HL-60 (cell line): ENCODE data around the gene FMO1.

ENCODE experiments used
- DNase-seq, 2 experiments: peaks; one replicate each; pipeline ENCODE4 v3.0.0-alpha.2; 2010 to 2020; ENCODE audit warnings: low read depth in 1 of 2, low spot score in 1 of 2
- H3K27ac ChIP-seq: fragments of 250-450 bp; sonication (Bioruptor Pico); replicated peaks from 2 replicates; pipeline ENCODE4 v1.5.1; 2020; ENCODE audit warnings: mild to moderate bottlenecking, moderate library complexity
- H3K27me3 ChIP-seq: fragments of 250-450 bp; sonication (Bioruptor Pico); 2 replicates; pipeline ENCODE4 v1.5.1; 2021; ENCODE audit warnings: mild to moderate bottlenecking, moderate library complexity; ENCODE audit not compliant: insufficient read depth, poor library complexity, severe bottlenecking
- H3K4me3 ChIP-seq: replicated peaks from 2 replicates; pipeline ENCODE4 v1.5.1; 2011; ENCODE audit warnings: mild to moderate bottlenecking, control low read depth, low read length; ENCODE audit not compliant: insufficient read depth
- GABPA ChIP-seq: IDR thresholded peaks from 2 replicates; pipeline ENCODE4 v1.6.1; 2012; ENCODE audit warnings: low read depth
- POLR2AphosphoS5 ChIP-seq: IDR thresholded peaks from 2 replicates; pipeline ENCODE4 v1.6.1; 2012; ENCODE audit warnings: low read depth
- SPI1 ChIP-seq: IDR thresholded peaks from 2 replicates; pipeline ENCODE4 v1.6.1; 2012; ENCODE audit warnings: low read depth, mild to moderate bottlenecking, borderline replicate concordance
- TF ChIP-seq, protein P1 (sequence below): IDR thresholded peaks from one replicate; pipeline ENCODE4 v1.5.1; 2011; ENCODE audit warnings: low read length, control low read depth, inconsistent platforms; ENCODE audit not compliant: insufficient read depth
- TF ChIP-seq, protein P2 (sequence below): IDR thresholded peaks from 2 replicates; pipeline ENCODE4 v1.6.1; 2012; ENCODE audit warnings: low read depth; ENCODE audit not compliant: insufficient replicate concordance

The FMO1 gene

DNA sequence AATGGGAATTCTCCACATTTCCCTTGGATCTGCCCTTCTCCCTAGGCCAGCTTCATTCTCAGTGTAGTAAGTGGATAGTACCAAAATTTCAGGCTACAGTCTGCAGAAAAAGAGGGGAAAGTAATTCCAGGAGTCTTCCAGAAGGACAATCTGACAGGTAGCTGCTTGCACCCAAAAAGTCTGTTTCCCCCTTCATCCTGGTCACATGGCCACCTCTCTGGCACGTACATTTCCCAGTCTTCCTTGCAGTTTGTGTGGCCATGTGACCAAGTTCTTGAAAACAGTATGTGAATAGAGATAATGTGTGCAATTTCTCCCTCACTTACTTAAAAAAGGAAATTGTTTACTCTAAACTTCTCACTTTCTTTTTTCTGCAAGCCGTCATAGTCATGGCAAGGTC is 51.0 kb downstream of the FMO1 start:
- Histone ChIP-seq H3K4me3 (no peak overlapping the region), H3K27ac (no peak overlapping the region), H3K27me3 (no peaks in the 10 kb centered on the region)
- no peak for TF ChIP-seq GABPA
- TF ChIP-seq, protein P1, sequence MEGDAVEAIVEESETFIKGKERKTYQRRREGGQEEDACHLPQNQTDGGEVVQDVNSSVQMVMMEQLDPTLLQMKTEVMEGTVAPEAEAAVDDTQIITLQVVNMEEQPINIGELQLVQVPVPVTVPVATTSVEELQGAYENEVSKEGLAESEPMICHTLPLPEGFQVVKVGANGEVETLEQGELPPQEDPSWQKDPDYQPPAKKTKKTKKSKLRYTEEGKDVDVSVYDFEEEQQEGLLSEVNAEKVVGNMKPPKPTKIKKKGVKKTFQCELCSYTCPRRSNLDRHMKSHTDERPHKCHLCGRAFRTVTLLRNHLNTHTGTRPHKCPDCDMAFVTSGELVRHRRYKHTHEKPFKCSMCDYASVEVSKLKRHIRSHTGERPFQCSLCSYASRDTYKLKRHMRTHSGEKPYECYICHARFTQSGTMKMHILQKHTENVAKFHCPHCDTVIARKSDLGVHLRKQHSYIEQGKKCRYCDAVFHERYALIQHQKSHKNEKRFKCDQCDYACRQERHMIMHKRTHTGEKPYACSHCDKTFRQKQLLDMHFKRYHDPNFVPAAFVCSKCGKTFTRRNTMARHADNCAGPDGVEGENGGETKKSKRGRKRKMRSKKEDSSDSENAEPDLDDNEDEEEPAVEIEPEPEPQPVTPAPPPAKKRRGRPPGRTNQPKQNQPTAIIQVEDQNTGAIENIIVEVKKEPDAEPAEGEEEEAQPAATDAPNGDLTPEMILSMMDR: no peak
- TF ChIP-seq, protein P2, sequence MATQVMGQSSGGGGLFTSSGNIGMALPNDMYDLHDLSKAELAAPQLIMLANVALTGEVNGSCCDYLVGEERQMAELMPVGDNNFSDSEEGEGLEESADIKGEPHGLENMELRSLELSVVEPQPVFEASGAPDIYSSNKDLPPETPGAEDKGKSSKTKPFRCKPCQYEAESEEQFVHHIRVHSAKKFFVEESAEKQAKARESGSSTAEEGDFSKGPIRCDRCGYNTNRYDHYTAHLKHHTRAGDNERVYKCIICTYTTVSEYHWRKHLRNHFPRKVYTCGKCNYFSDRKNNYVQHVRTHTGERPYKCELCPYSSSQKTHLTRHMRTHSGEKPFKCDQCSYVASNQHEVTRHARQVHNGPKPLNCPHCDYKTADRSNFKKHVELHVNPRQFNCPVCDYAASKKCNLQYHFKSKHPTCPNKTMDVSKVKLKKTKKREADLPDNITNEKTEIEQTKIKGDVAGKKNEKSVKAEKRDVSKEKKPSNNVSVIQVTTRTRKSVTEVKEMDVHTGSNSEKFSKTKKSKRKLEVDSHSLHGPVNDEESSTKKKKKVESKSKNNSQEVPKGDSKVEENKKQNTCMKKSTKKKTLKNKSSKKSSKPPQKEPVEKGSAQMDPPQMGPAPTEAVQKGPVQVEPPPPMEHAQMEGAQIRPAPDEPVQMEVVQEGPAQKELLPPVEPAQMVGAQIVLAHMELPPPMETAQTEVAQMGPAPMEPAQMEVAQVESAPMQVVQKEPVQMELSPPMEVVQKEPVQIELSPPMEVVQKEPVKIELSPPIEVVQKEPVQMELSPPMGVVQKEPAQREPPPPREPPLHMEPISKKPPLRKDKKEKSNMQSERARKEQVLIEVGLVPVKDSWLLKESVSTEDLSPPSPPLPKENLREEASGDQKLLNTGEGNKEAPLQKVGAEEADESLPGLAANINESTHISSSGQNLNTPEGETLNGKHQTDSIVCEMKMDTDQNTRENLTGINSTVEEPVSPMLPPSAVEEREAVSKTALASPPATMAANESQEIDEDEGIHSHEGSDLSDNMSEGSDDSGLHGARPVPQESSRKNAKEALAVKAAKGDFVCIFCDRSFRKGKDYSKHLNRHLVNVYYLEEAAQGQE: no peak
- TF ChIP-seq SPI1: no peak
- TF ChIP-seq POLR2AphosphoS5: no peak
- DNase-seq: no peak

DNA sequence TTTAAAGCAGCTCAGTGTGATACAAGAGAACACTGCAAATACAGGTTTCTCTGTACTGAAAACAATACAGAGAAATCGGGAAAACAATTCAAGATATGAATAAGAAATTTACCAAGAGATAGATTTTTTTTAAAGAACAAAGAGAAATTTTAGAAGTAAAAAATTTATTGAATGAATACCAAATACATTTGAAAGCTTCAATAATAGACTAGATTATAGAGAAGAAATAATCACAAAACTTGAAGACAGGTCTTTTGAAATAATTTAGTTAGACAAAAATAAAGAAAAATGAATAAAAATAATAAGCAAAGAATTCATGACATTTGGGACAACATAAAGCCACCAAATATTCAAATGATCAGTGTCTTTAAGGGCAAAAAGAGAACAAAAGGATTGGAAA is 52.1 kb downstream of the FMO1 start:
- H3K4me3 ChIP-seq: no peak overlapping the region
- no peak overlapping the region for H3K27ac ChIP-seq
- H3K27me3 ChIP-seq: no peaks in the 10 kb centered on the region
- no peak for TF ChIP-seq POLR2AphosphoS5
- no peak for TF ChIP-seq SPI1
- TF ChIP-seq, protein P2: no peak
- TF ChIP-seq, protein P1: no peak
- no peak for TF ChIP-seq GABPA
- no peak for DNase-seq

DNA sequence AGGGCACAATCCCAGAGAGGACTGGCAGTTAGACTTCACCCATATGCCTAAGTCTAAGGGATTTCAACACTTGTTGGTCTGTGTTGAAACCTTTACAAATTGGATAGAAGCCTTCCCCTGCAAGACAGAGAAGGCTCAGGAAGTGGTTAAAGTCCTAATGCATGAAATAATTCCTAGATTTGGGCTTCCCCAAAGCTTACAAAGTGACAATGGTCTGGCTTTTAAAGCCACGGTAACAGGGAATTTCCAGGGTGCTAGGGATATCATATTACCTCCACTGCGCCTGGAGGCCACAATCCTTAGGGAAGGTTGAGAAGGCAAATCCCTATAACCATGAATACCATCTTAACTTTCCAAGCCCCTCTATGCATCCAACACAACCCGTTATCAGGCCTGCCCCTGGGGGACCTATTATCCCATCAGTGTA is 62.4 kb downstream of the FMO1 start:
- H3K4me3 ChIP-seq: no peak overlapping the region
- TF ChIP-seq POLR2AphosphoS5: no peak
- no peak for TF ChIP-seq GABPA
- TF ChIP-seq SPI1: 0 out of 2 replicates have a peak, but pooled peaks have one; percentile 24
- no peak overlapping the region for H3K27ac ChIP-seq
- peak; percentile 55 to 59 for DNase-seq
- no peaks in the 10 kb centered on the region for H3K27me3 ChIP-seq

DNA sequence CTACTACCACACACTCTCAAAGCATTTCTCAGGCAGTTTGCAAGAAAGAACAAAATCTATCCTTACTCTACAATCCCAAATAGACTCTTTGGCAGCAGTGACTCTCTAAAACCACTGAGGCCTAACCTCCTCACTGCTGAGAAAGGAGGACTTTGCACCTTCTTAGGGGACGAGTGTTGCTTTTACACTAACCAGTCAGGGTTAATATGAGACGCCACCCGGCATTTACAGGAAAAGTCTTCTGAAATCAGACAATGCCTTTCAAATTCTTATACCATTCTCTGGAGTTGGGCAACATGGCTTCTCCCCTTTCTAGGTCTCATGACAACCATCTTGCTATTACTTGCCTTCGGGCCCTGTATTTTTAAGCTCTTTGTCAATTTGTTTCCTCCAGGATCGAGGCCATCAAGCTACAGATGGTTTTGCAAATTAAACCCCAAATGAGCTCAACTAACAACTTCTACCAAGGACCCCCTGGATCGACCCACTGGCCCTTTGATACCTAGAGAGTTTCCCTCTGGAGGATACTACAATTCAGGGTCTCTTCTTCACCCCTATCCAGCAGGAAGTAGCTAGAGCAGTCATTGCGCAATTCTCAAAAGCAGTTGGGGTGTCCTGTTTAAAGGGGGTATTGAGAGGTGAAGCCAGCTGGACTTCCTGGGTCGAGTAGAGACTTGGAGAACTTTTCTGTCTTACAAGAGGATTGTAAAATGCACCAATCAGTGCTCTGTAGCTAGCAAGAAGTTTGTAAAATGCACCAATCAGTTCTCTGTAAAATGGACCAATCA is 63.7 kb downstream of the FMO1 start:
- Histone ChIP-seq H3K4me3 (no peak overlapping the region), H3K27me3 (no peaks in the 10 kb centered on the region), H3K27ac (no peak overlapping the region)
- TF ChIP-seq, protein P1: no peak
- TF ChIP-seq POLR2AphosphoS5 (no peak), SPI1 (no peak), GABPA (no peak)
- TF ChIP-seq, protein P2: no peak
- peak in 1 of 2 experiments; percentile 39 for DNase-seq
